A549 (cell line): ENCODE data around the gene PPID.

Experiments used
- CBX8 ChIP-seq: fragments of 200-600 bp; sonication (generic); IDR thresholded peaks from 2 replicates; pipeline ENCODE4 v1.6.1; 2016
- CEBPB ChIP-seq, 2 experiments: fragments of >200 bp in 1 of 2; sonication (Bioruptor Twin) in 1 of 2; formaldehyde crosslinking in 1 of 2; IDR thresholded peaks; 2 replicates each; pipeline ENCODE4 v1.6.1; 2012 to 2016
- CTCF ChIP-seq: fragments of >200 bp; sonication (Bioruptor Twin); formaldehyde crosslinking; IDR thresholded peaks from 3 replicates; pipeline ENCODE4 v1.5.1; 2016
- EP300 ChIP-seq, 2 experiments: fragments of >200 bp; sonication (Bioruptor Twin); formaldehyde crosslinking; IDR thresholded peaks; 2 replicates in 1 of 2; 3 replicates in 1 of 2; pipeline ENCODE4 v1.6.1; 2016 to 2017
- GATA3 ChIP-seq: IDR thresholded peaks from 2 replicates; pipeline ENCODE4 v1.6.1; 2012; ENCODE audit warnings: borderline replicate concordance
- HOXB13 ChIP-seq: fragments of 250-450 bp; sonication (Bioruptor Pico); IDR thresholded peaks from 2 replicates; pipeline ENCODE4 v1.5.0; 2020; ENCODE audit warnings: low read depth, mild to moderate bottlenecking, moderate library complexity
- MAX ChIP-seq: IDR thresholded peaks from 2 replicates; pipeline ENCODE4 v1.6.1; 2012
- PHF8 ChIP-seq: fragments of 200-600 bp; sonication (generic); IDR thresholded peaks from 2 replicates; pipeline ENCODE4 v1.6.1; 2016; ENCODE audit warnings: low read depth, mild to moderate bottlenecking, antibody characterized with exemption, moderate library complexity, borderline replicate concordance
- POLR2A ChIP-seq: IDR thresholded peaks from 2 replicates; pipeline ENCODE4 v1.6.1; 2012; ENCODE audit warnings: mild to moderate bottlenecking, low read length
- POLR2AphosphoS2 ChIP-seq: conservative IDR thresholded peaks from 2 replicates; pipeline ENCODE4 v1.6.1; 2012; ENCODE audit warnings: low read length, improper control_type of control experiment, inconsistent platforms
- REST ChIP-seq: fragments of 200-600 bp; sonication (generic); IDR thresholded peaks from 2 replicates; pipeline ENCODE4 v1.6.1; 2016; ENCODE audit warnings: antibody characterized with exemption, mild to moderate bottlenecking, moderate library complexity
- RNF2 ChIP-seq: fragments of 200-600 bp; sonication (generic); IDR thresholded peaks from 2 replicates; pipeline ENCODE4 v1.6.1; 2016; ENCODE audit warnings: low read depth, mild to moderate bottlenecking, antibody characterized with exemption, moderate library complexity, borderline replicate concordance
- ZSCAN20 ChIP-seq: fragments of 250-450 bp; sonication (Bioruptor Pico); IDR thresholded peaks from 2 replicates; pipeline ENCODE4 v1.8.0; 2022; ENCODE audit warnings: mild to moderate bottlenecking, moderate library complexity

- no peak; the same call in 1 of the 2 replicates for TF ChIP-seq REST
- TF ChIP-seq ZSCAN20 (CRISPR knock-in tag), result no peak
- peak; percentile 21; the same call in 1 of the 2 replicates for TF ChIP-seq MAX
- TF ChIP-seq CTCF, result no peak
- TF ChIP-seq RNF2, result no peak
- TF ChIP-seq POLR2AphosphoS2, result no peak
- no peak for TF ChIP-seq CBX8
- TF ChIP-seq CEBPB (IDR thresholded peaks at IDR 0.05), result no peak
- TF ChIP-seq PHF8, result no peak
- no peak for TF ChIP-seq HOXB13 (CRISPR knock-in tag)
- TF ChIP-seq EP300 (IDR thresholded peaks at IDR 0.05), result no peak
- no peak for TF ChIP-seq POLR2A
- no peak for TF ChIP-seq GATA3
These were observed 52.1 kb downstream of the PPID start for GRCh38 chr4:158670975-158671664.
